ENCODE data around the gene IFT122. TPM values are rescaled to one million over a fixed set of nuclear protein-coding genes. Genes with fewer than 3 reads are reported as not detected.

Gene IFT122
- total and polyA plus RNA-seq, 2 experiments from 2014 or later, result 10.2 to 38.8 TPM

- H3K27ac Mint-ChIP-seq, result peak overlapping the region; percentile 46
- H3K9me2 ChIP-seq (ENCODE audit: insufficient read depth), result 0 out of 2 replicates have a peak, but pooled peaks cover 3% of the 10 kb centered on the region
These were observed 14.8 kb upstream of the IFT122 start for GRCh38 chr3:129425213-129425612.

More at GRCh38 chr3:129425213-129425612, 14.8 kb upstream of the IFT122 start:
- Histone ChIP-seq H3K4me2 (peak overlapping the region; percentile 66), H3K4me1 (ENCODE audit: insufficient read depth) (peaks cover 40% of the 10 kb centered on the region), H3K79me2 (replicated peaks; ENCODE audit: insufficient read depth) (no peaks in the 10 kb centered on the region), H3K27ac (ENCODE audit: low read depth) (no peak overlapping the region; the same call in 1 of the 2 replicates), H3K27me3 (ENCODE audit: insufficient read depth) (peaks cover 11% of the 10 kb centered on the region), H4K20me1 (replicated peaks; ENCODE audit: insufficient read depth) (no peaks in the 10 kb centered on the region), H2AFZ (peak overlapping the region; percentile 90), H3K36me3 (ENCODE audit: insufficient read depth) (no peaks in the 10 kb centered on the region), H3K4me3 (0 out of 2 replicates have a peak overlapping the region, but pooled peaks have one; percentile 14), H3F3A (replicated peaks; ENCODE audit: low read depth) (peaks cover 10% of the 10 kb centered on the region; the same call in 1 of the 2 replicates)
- peak overlapping the region; percentile 5; the same call in 1 of the 3 replicates for H3K4me3 Mint-ChIP-seq
- no peaks in the 10 kb centered on the region for H3K36me3 Mint-ChIP-seq (ENCODE audit: low read depth)
- H3K27me3 Mint-ChIP-seq (ENCODE audit: insufficient read depth, low read depth, poor library complexity), result peaks cover 29% of the 10 kb centered on the region
- H3K4me1 Mint-ChIP-seq, result peaks cover 51% of the 10 kb centered on the region
- H3K9me3 Mint-ChIP-seq, result no peaks in the 10 kb centered on the region; the same call in 2 of the 3 replicates
- peak; percentile 16 for ATAC-seq
- DNase-seq (ENCODE audit: low spot score), result peak; percentile 51
- TF ChIP-seq STAT1 (IDR thresholded peaks at IDR 0.05; ENCODE audit: unreplicated experiment) (no peak), EZH2 (IDR thresholded peaks at IDR 0.05; ENCODE audit: low read depth, unreplicated experiment) (no peak), ZNF462 (CRISPR knock-in tag; IDR thresholded peaks at IDR 0.05) (0 out of 2 replicates have a peak, but pooled peaks have one; percentile 17), EZH2phosphoT487 (IDR thresholded peaks at IDR 0.05; ENCODE audit: unreplicated experiment) (no peak), NANOG (IDR thresholded peaks at IDR 0.05; ENCODE audit: borderline replicate concordance) (0 out of 2 replicates have a peak, but pooled peaks have one; percentile 15), CTCF (conservative IDR thresholded peaks at IDR 0.05; ENCODE audit: low read depth in 2 of 2) (no peak), CREB1 (CRISPR knock-in tag; IDR thresholded peaks at IDR 0.05; ENCODE audit: low read depth) (no peak), ZNF114 (CRISPR knock-in tag; IDR thresholded peaks at IDR 0.05) (no peak), ETS1 (IDR thresholded peaks at IDR 0.05) (no peak), POLR2AphosphoS5 (IDR thresholded peaks at IDR 0.05; ENCODE audit: low read depth) (no peak)
